OCI-LY7 (cell line): Measurements from ENCODE around the gene EPB41L2.
"Not testable (repeated sequence)": the region's sequence is repeated elsewhere in the genome, so short reads cannot be mapped to it uniquely, and the experiment has no call there.

Experiments used
- CTCF ChIP-seq: fragments of 200-600 bp; sonication (generic); conservative IDR thresholded peaks from 2 replicates; pipeline ENCODE4 v1.5.1; 2014; ENCODE audit warnings: mild to moderate bottlenecking, antibody characterized with exemption, low read length, moderate library complexity, mixed read lengths
- EZH2phosphoT487 ChIP-seq: fragments of 200-600 bp; sonication (generic); IDR thresholded peaks from 2 replicates; pipeline ENCODE4 v1.6.1; 2018; ENCODE audit warnings: low read depth, borderline replicate concordance, mild to moderate bottlenecking, mixed run types, antibody characterized with exemption, low read length, moderate library complexity, mixed read lengths

GRCh38 chr6:130801368-130801767 lies 261.7 kb downstream of the EPB41L2 start:
- TF ChIP-seq CTCF, EZH2phosphoT487: not testable (repeated sequence)
